ENCODE data around the gene FBXL17. TPM values are rescaled to one million over a fixed set of nuclear protein-coding genes. Genes with fewer than 3 reads are reported as not detected.

FBXL17 gene
- total RNA-seq, 2 donors from 2014 or later: 5.9 to 9.1 TPM

DNA sequence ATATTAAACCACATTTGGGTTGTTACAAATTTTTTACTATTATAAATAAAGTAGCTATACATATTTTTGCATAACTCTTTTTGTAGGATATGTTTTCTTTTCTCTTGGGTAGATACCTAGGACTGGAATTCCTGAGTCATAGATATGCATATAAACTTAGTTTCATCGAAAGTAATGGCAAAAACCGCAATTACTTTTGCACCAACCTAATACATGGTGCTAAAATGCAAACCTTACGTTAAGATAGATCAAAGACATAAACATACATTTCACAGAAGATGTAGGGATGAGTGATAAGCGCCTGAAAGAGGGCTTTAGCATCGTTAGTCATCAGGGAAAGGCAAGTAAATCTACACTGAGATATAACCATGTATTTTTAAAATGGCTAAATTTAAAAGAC is 532.8 kb downstream of the FBXL17 start:
- no peaks in the 10 kb centered on the region for H3K4me1 Mint-ChIP-seq
- H3K36me3 Mint-ChIP-seq (ENCODE audit: low read depth): no peaks in the 10 kb centered on the region
- H3K27ac Mint-ChIP-seq: no peak overlapping the region
- H3K9me3 Mint-ChIP-seq: no peaks in the 10 kb centered on the region
- H3K27me3 Mint-ChIP-seq: peaks cover 6% of the 10 kb centered on the region
- no peak overlapping the region for H3K4me3 Mint-ChIP-seq
- ATAC-seq (replicated peaks): no peak

- peaks cover 20% of the 10 kb centered on the region for H3K27me3 Mint-ChIP-seq
- no peak for ATAC-seq (replicated peaks)
- no peaks in the 10 kb centered on the region for H3K4me1 Mint-ChIP-seq
- H3K27ac Mint-ChIP-seq: no peak overlapping the region
- no peak overlapping the region for H3K4me3 Mint-ChIP-seq
- no peaks in the 10 kb centered on the region for H3K9me3 Mint-ChIP-seq
- no peaks in the 10 kb centered on the region for H3K36me3 Mint-ChIP-seq (ENCODE audit: low read depth)
Measured at GRCh38 chr5:107840592-107840991, 541.3 kb downstream of the FBXL17 start.

DNA sequence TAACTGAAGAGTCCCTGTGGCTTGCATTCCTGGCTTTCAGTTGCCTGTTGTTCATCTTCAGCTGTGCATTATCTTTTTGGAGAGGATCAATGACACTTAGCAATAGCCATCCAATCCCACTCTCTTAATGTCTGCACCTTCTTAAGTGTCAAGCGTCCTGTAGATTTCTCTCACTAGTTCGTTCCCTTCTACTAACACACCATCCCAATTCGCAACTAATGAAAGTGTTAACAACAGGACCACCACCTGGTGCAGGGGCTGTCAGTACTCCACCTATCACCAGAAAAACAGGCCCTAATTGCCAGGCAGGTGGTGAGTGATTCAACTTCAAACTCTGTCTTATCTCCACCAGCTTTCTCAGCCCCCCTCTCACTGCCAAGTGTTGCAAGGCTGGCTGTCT is 541.7 kb downstream of the FBXL17 start:
- Mint-ChIP-seq H3K27ac (no peak overlapping the region), H3K36me3 (ENCODE audit: low read depth) (no peaks in the 10 kb centered on the region), H3K27me3 (peaks cover 20% of the 10 kb centered on the region), H3K4me1 (no peaks in the 10 kb centered on the region), H3K4me3 (no peak overlapping the region), H3K9me3 (no peaks in the 10 kb centered on the region)
- ATAC-seq (replicated peaks): no peak

DNA sequence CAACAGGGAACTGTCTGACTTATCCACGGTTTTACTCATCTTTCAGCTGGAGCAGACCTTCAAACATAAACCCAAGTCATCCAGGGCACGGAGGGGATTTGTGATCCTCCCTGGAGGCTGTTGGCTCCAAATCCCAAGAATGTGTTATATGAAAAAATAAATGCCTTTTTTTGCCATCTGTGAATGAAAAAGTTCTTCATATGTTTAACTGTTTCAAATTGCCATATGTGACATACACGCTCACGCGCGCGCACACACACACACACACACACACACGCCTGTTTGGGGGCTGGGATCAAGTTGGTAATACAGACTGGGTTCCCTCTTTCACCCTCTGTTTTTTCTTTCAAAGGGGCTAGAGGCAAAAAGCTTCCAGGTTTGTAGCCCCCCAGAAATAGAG is 546.8 kb downstream of the FBXL17 start:
- ATAC-seq (replicated peaks): no peak
- Mint-ChIP-seq H3K36me3 (ENCODE audit: low read depth) (no peaks in the 10 kb centered on the region), H3K27ac (no peak overlapping the region), H3K4me3 (no peak overlapping the region), H3K27me3 (peaks cover 3% of the 10 kb centered on the region), H3K4me1 (no peaks in the 10 kb centered on the region), H3K9me3 (no peaks in the 10 kb centered on the region)

DNA sequence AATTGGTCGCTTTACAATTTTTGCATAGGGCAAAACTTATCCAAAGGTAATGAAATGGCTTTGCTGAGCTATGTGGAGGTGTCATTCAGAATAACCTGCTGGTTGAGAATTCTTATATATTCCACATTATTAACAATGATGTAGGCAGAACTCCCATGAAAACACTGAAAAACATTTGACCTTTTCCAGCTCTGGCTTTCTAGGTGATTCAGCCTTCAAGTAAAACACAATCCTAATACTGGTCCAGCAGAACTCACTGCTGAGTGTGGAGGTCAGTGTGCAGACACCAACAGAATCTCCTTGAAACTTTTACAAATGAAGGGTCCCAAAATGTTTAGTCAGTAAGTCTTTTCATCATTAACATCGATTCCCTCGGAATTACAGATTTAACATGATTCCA is 549.2 kb downstream of the FBXL17 start:
- Mint-ChIP-seq H3K4me3 (no peak overlapping the region), H3K27me3 (peaks cover 3% of the 10 kb centered on the region), H3K36me3 (ENCODE audit: low read depth) (no peaks in the 10 kb centered on the region), H3K4me1 (no peaks in the 10 kb centered on the region), H3K27ac (no peak overlapping the region), H3K9me3 (no peaks in the 10 kb centered on the region)
- ATAC-seq (replicated peaks): no peak

DNA sequence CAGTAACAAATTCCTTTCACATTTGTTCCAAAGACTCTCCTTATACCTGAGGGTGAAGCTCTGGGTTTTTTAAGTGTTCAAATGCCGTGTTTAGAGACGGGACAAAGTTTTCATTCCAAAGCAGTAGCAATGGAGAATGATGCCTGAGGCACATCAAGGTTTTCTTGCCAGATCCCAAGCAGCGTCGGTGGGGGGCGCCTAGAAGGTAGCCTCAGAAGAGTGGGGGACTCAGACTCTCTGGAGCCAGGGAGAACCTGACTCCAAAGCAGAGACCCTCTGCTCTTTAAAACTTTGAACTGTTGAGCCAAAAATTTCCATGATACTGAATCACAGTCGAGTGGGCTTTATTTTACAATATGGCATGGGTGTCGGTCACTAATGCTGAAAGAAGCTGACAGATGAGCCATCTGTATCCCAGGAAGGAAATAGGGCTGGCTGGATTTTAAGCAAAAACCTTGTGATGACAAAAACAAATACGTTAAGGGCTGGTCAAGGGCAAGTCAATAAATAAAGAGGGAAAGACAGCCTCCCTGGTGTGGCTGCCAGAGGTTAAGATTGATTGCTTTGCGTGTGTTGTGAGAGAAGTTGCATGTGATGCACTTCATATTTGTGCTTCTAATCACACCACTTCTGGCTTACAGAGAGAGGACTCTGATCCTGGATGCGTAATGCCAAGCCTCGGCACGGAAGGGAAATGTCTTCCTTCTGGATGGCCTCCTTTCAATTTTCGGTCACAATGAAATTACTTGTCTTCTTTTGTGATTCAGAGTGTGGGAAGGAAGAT is 550.1 kb downstream of the FBXL17 start:
- Mint-ChIP-seq H3K27me3 (peaks cover 3% of the 10 kb centered on the region), H3K27ac (no peak overlapping the region), H3K4me3 (no peak overlapping the region), H3K4me1 (no peaks in the 10 kb centered on the region), H3K9me3 (no peaks in the 10 kb centered on the region), H3K36me3 (ENCODE audit: low read depth) (no peaks in the 10 kb centered on the region)
- ATAC-seq (replicated peaks): no peak

- no peak for ATAC-seq (replicated peaks)
- peaks cover 3% of the 10 kb centered on the region for H3K27me3 Mint-ChIP-seq
- no peak overlapping the region for H3K27ac Mint-ChIP-seq
- H3K9me3 Mint-ChIP-seq: no peaks in the 10 kb centered on the region
- no peak overlapping the region for H3K4me3 Mint-ChIP-seq
- H3K36me3 Mint-ChIP-seq (ENCODE audit: low read depth): no peaks in the 10 kb centered on the region
- no peaks in the 10 kb centered on the region for H3K4me1 Mint-ChIP-seq
Measured at GRCh38 chr5:107830750-107831149, 551.1 kb downstream of the FBXL17 start.

DNA sequence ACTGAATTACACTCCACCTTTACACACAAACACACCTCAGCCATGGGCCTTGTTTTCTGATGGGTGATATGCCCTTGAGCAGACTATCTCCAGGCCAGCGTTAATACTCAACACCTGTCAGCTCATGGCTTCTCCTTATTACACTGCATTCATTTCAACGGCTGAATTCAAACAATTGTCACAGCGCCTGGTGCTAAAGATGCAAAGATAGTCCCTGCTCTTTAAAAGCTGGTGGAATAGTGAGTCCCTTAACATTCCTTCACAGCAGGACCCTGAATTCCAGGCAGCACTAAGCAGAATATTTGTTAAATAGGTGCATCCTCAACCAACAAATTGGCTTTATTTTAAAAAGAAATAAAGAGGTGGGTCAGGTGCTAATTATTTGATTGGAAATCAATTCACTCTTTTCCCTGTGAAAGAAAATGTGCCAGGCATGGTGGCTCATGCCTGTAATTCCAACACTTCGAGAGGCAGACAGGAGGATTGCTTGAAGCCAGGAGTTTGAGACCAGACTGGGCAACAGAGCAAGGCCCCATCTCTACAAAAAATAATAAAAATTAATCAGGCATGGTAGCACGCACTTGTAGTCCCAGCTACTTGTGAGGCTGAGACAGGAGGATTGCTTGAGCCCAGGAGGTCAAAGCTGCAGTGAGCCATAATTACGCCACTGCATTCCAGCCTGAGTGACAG is 555.4 kb downstream of the FBXL17 start:
- Mint-ChIP-seq H3K27ac (no peak overlapping the region), H3K36me3 (ENCODE audit: low read depth) (no peaks in the 10 kb centered on the region), H3K27me3 (no peaks in the 10 kb centered on the region), H3K9me3 (peaks cover 3% of the 10 kb centered on the region), H3K4me1 (no peaks in the 10 kb centered on the region), H3K4me3 (no peak overlapping the region)
- ATAC-seq (replicated peaks): no peak

DNA sequence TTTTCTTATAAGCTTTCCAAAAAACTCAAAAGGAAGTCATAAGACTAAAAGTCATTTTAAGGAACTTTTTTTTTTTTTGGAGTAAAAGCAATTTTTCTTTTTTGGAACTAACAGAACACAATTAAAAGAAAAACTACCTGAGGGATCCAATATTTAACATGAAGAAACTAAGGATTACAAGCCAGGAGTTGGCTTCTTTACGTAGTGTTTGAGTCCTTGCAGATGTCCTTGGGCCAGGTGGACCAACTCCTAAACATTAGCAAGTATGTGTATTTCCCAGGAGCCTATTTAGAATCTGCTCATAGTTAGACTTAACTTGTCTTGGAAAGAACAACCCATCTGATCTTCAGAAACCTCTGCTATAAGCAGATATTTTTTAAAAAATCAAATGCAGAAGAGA is 557.1 kb downstream of the FBXL17 start:
- peaks cover 3% of the 10 kb centered on the region for H3K9me3 Mint-ChIP-seq
- no peaks in the 10 kb centered on the region for H3K36me3 Mint-ChIP-seq (ENCODE audit: low read depth)
- H3K27ac Mint-ChIP-seq: no peak overlapping the region
- no peaks in the 10 kb centered on the region for H3K4me1 Mint-ChIP-seq
- no peaks in the 10 kb centered on the region for H3K27me3 Mint-ChIP-seq
- ATAC-seq (replicated peaks): no peak
- H3K4me3 Mint-ChIP-seq: no peak overlapping the region

DNA sequence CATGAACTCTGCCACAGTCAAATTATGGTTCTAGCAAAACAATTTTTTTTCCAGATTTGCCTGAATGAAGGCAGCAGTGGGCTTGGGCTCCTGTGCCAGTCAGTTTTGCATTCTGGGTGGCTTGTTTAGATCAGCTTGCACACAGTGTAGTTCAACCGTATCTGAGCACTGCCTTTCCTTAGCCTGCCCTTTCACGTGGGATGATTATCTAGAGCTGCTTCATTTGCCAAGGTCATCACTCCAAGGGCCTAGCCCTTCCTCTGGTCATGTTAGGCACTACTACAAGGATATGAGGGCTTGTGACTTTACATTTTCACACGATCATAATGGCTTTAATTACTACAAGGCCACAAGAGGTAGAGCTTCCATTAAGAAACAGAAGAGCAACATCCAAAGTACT is 560.6 kb downstream of the FBXL17 start:
- H3K27me3 Mint-ChIP-seq: peaks cover 6% of the 10 kb centered on the region
- no peak overlapping the region for H3K4me3 Mint-ChIP-seq
- H3K9me3 Mint-ChIP-seq: peaks cover 3% of the 10 kb centered on the region
- no peak for ATAC-seq (replicated peaks)
- no peaks in the 10 kb centered on the region for H3K4me1 Mint-ChIP-seq
- no peaks in the 10 kb centered on the region for H3K36me3 Mint-ChIP-seq (ENCODE audit: low read depth)
- H3K27ac Mint-ChIP-seq: no peak overlapping the region

DNA sequence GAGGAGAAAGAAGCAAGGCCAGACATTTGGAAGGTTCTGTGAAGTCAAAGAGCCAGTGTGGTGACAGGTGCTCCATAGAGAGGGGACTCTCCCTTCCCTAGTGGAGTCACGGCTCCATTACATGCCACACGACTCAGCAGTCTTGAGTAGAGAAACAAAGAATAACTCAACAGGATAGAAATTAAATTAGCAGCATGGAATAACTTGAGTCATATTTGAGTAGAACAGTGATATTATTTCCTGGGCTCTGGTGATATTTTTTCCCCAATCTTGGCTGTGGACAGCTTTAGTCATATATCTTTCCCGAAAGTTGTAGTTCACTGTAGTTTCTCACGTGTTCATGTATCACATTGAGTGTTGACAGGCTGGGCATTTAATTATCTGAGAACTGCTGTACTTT is 561.5 kb downstream of the FBXL17 start:
- no peak overlapping the region for H3K27ac Mint-ChIP-seq
- no peaks in the 10 kb centered on the region for H3K36me3 Mint-ChIP-seq (ENCODE audit: low read depth)

GRCh38 chr5:107817951-107818350 is 563.9 kb downstream of the FBXL17 start:
- Mint-ChIP-seq H3K27me3 (peaks cover 6% of the 10 kb centered on the region), H3K36me3 (ENCODE audit: low read depth) (no peaks in the 10 kb centered on the region), H3K4me3 (no peak overlapping the region)

More for the DNA sequence above, 561.5 kb downstream of the FBXL17 start:
- Mint-ChIP-seq H3K4me3 (no peak overlapping the region), H3K9me3 (peaks cover 3% of the 10 kb centered on the region), H3K4me1 (no peaks in the 10 kb centered on the region), H3K27me3 (peaks cover 6% of the 10 kb centered on the region)
- no peak for ATAC-seq (replicated peaks)

GRCh38 chr5:107817436-107817835 is 564.5 kb downstream of the FBXL17 start:
- no peak overlapping the region for H3K4me3 Mint-ChIP-seq
- H3K9me3 Mint-ChIP-seq: peaks cover 3% of the 10 kb centered on the region
- H3K27me3 Mint-ChIP-seq: peaks cover 9% of the 10 kb centered on the region
- H3K27ac Mint-ChIP-seq: no peak overlapping the region
- no peak for ATAC-seq (replicated peaks)
- no peaks in the 10 kb centered on the region for H3K4me1 Mint-ChIP-seq
- no peaks in the 10 kb centered on the region for H3K36me3 Mint-ChIP-seq (ENCODE audit: low read depth)

More at GRCh38 chr5:107817951-107818350, 563.9 kb downstream of the FBXL17 start:
- no peak overlapping the region for H3K27ac Mint-ChIP-seq
- no peak for ATAC-seq (replicated peaks)
- no peaks in the 10 kb centered on the region for H3K4me1 Mint-ChIP-seq
- H3K9me3 Mint-ChIP-seq: peaks cover 3% of the 10 kb centered on the region

DNA sequence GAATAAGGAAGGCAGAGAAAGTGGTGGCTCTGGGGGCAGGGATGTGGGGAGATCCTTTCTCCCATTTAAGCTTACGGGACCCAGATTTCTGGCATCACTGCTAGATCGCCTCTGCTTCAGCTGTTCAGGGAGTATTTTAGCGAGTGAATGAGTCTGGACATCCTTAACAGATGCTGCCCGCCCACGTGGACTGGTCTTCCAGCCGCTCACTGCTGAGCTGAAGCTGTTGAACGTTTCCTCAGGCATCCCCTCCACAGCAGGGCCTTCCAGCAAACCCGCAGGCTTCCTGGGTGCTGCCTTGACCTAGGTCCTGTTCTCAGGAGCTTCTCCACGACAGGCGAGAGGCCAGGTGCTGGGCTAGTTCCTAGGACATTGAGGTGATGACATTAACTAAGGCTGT is 566.8 kb downstream of the FBXL17 start:
- H3K27me3 Mint-ChIP-seq: peaks cover 9% of the 10 kb centered on the region
- no peak for ATAC-seq (replicated peaks)
- H3K4me1 Mint-ChIP-seq: no peaks in the 10 kb centered on the region
- no peaks in the 10 kb centered on the region for H3K9me3 Mint-ChIP-seq
- H3K27ac Mint-ChIP-seq: no peak overlapping the region
- H3K36me3 Mint-ChIP-seq (ENCODE audit: low read depth): no peaks in the 10 kb centered on the region
- no peak overlapping the region for H3K4me3 Mint-ChIP-seq

DNA sequence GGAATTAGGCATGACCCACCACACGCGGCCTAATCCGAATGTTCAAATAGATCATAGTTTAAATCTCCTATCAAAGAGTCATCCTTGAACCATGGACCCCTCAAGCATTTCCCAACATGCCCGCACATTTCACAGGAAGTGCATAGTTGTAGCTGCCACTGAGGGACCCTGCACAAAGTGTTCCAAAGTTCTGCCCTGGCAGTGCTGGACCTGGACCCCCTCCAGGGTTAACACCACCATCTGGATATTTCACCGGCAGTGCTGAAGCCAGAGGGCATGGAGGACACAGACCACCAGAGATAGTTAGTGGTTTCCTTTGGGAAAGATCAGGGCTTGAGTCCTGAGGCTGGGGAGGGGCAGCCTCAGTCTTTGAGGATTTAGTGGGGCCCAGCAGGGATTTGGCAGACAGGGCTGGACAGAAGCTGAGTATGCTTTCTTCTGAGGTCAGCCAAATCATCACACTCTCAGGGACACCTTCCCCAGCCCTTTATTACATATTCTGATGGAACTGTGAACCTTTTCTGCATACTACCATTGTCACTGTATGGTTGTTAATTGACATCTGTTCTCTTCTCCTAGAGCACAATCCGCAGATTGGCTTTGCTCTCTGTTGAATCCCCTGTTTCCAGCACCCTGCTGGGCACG is 567.6 kb downstream of the FBXL17 start:
- Mint-ChIP-seq H3K9me3 (no peaks in the 10 kb centered on the region), H3K27me3 (peaks cover 7% of the 10 kb centered on the region), H3K27ac (no peak overlapping the region), H3K36me3 (ENCODE audit: low read depth) (no peaks in the 10 kb centered on the region), H3K4me3 (no peak overlapping the region), H3K4me1 (no peaks in the 10 kb centered on the region)
- no peak for ATAC-seq (replicated peaks)

Data from activated T-helper 17 cell treated with anti-CD3 and anti-CD28 coated beads, Interleukin-2, amount 50 U/mL, for 72 hours (primary cell).